CD4-positive, alpha-beta T cell treated with Interleukin-10 for 1 hour (primary cell): ENCODE data around the gene BAG5.

Experiments
- DNase-seq: peaks from one replicate; pipeline ENCODE4 v3.0.0-alpha.2; 2020

BAG5 gene

DNA sequence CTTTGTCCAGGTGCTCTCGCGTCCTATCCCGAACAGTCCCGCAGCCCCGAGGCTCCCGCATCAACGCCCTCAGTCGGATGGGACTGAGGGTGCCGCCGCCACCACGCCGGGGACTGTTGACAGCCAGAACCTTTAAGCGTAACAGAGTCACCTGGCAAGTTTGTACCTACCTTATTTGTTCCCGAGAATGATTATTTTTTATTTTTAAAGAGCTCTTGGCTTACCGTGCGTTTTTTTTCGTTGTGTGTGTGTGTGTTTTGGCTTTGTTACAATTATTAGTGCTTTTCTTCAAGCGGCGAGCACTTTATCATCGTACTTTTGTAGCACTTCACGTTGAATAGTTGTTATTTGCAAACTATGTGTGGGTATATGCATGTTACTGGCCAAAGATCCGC, 766 bp upstream of the BAG5 start:
- DNase-seq, result no peak

DNA sequence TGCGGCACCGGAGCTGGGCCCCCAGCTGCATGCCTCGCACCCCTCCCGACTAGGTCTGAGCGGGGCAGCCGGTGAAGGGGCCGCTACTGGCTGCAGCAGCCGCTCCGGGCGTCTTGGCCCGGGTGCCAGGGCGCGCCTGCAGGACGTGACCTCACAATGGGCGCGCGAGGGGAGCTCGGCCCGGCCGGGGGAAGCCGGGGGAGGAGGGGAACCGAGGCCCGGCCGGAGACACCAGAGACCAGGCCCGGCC, 353 bp downstream of the BAG5 start:
- DNase-seq, result no peak

DNA sequence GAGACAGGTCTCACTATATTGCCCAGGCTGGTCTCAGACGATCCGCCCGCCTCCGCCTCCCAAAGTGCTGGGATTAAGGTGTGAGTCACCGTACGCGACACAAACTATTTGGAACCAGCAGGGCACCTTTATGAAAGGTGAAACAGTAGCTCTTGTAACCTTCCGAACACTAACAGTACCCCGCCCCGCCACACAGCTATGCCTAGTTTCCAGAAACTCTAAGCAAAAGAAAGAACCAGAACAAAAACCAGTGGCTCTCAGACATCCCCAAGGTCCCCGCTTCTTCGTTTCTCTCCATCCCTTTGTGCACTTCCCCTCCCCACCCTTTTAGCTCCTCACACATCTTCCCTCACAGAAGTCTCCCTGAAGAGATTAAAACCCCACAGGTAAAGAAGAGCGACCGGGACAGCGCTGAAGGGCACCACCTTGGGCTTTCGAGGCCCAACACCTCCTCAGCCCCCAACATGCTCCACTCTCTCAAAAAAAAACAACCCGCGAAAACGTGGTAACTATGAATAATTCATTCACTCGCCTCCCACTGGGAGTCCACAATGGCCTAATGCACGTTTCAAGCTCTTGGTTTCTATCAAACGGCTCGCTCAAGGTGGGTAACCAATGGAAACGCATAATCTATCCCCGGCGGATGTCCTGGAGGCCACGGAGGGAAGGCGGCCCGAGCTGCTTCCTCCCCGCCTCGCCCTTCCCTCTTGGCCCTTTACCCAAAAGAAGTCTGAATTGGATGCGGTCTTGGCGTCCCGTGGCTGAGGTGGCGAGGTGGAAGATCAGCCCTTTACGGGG, 877 bp downstream of the BAG5 start:
- DNase-seq, result peak; percentile 50

DNA sequence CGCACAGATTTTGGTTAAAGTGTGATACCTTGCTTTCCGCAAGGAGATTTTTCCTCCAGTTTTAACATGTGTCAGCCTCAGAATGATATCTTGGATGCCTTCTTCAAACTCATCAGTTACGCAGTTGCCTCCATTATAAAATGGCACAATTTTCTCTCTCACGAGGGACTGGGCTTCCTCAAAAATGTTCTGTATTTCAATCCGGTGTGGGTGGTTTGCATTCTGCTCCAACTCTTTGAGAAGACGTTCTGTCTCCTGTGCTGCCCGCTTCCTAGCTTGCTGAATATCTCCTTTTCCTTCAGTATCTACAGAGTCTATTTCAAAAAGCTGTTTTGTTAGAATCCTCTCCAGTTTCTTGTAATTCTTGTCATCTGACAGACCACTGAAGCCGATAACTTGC, 1.8 kb downstream of the BAG5 start:
- no peak for DNase-seq

DNA sequence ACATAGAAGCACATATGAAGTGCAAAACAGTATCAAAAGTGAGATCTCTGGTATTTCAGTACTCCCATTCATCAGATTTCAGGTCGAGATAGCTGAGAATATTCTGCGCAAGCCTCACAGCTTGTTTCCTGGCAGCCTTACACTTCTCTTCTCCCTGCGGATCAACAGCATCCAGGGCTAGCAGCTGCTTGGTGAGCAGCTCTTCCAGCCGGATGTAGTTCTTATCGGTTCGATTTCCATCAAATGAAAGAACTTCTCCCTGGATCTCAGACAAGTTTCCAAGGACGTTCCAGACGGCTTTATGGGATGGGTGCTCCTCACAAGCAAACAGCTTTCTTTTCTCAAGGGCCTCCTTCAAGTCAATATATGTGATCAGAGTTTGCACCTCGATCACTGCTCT, 2.7 kb downstream of the BAG5 start:
- no peak for DNase-seq

DNA sequence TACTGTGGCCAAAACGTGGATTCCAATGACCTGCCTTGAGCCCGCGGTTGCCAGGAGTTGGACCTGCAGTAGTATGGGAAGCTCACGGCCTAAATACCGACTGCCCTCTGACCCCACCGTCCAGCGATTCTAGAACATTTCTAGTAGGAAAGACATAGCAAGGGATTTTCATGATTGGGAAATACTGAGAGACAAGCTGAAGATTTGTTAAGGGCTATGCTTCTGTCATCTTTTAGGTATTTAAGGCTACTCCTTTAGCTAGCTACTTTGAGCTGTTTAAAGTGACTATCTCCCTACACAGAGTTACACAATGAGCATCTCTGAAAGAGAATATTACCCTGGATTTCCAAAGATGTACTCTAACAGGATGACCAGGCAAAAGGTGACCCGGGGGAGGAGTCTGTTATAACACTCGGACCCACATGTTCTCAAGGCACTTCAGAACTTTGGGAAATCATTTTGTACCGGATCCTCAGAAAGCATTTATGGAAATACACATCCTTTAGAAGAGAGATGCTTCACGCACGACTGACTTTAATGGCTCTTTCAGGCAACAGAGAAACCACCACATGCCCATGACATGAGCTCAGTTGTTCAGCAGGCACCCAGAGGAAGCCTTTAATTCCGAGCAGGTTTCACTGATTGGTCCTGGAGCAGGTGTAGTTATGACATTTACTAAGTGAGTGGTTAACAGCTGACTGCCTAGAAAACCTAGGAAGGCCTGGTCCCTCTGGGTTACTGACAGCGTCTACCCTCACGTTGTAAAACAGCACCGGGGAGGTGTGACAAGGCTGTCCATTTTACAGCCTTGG, 4.2 kb downstream of the BAG5 start:
- DNase-seq, result no peak

DNA sequence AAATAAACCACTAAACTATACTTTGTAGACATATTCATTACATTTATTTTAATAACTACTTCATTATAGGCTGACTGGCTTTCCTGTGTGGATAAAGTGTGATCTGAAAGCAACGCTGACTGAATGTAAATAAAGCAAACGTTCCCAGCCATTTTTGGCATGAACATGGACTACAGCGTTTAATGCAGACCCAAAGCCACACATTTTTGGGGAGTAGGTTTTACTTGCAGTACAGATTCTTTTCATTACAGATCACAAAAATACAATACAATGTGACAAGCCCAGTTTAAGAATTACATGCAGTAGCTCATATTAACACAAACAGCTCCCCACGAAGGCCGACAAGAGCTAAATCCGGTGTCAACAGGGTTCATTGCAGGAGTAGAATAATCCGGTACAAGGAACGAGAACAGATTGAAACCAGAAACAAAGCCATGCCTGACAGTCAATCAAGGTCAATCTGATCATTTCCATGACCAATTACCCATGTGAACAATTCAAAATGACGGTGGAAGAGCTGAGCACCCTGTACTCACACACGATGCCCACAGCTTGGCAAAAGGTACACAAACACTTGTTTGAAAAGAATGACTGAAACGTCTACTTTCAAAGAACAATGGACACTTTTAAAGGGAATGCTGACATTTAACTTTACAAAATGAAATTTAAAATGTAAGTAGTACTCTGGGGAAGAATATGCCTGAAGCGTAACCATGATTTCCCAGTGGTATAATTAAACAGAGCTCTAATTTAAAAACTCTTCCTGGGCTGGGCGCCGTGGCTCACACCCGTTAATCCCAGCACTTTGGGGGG, 5.3 kb downstream of the BAG5 start:
- no peak for DNase-seq

DNA sequence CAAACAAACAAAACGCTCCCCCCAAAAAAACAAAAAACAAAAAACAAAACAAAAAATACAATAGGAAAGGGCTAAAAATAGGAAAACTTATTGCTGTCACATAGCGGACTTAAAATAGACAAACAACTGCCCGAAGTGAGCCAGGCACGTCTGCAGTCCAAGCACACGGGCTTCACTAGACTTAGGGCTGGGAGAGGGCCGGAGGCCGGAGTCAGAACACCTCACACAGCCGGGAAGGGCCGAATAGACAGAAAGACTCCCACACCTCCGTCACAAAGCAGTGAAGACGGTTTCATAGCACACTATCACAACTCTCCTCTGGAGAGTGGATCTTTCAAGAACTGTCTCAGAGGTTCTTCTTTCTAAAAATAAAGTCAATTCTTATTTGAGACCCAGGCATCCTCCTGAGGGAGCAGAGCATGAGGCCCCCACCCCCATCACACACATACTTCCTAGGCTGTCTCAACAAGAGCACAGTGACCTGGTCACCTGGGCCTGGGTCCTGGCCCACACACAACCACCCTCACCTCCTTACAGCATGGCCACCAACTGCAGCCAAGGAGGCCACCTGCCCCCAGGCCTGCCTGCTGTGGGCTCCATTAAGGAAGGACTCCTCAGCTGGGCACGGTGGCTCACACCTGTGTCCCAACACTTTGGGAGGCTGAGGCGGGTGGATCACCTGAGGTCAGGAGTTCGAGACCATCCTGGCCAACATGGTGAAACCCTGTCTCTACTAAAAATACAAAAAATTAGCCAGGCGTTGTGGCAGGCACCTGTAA, 6.7 kb downstream of the BAG5 start:
- DNase-seq, result no peak

DNA sequence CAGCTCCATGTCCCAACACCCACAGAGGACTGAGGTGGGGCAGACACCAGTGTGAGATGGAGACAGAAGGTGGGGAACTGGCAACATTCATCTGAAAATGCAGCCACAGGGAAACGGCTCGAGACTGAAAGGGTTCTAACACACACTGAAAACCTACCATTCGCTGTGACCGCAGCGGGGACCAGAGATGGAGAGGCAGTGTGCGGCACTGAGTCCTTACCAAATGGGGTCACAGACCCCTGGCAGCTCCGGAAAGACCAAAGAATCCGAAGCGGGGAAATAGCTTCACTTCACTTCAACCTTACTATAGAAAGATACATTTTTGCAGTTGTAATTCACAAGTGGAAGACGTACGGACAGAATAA, 9.6 kb downstream of the BAG5 start:
- DNase-seq, result no peak

DNA sequence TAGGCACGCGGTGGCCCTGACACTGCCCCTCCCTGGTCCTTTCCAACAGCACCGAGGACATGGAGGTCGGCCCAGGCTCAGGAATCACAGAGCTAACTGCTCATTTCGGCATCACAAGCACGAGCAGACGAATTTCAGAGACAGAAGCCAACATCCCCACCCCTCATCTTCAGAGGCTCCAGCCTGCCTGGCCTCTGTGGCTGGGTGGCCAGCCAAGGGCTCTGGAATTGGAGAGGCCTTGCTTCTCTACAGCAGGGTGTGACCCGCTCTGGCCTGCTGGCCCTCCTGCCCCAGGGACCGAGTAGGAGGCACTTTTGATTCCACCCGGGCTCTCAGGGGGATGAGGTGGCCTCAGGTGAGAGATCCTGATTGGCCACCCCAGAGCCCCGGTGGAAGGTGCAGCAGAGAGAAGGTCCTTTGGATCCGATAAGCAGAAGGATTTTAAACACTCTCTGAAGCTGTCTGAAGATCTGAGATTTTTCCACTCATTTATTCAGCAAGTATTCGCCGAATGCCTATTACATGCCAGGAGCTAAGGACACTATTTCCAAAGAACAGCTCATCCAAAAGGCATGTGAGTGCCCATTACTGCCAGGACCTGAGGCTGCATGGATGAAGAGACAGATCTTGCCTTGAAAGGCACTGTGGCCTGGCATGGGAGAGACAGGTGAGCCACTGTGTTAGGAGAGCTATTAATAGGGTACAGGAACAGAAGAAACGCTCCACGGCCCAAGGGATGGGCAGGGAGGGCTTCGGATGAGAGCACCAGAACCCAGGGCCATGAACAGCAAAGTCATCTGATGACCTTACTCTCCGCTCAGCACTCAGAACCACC, 10.2 kb downstream of the BAG5 start:
- no peak for DNase-seq

DNA sequence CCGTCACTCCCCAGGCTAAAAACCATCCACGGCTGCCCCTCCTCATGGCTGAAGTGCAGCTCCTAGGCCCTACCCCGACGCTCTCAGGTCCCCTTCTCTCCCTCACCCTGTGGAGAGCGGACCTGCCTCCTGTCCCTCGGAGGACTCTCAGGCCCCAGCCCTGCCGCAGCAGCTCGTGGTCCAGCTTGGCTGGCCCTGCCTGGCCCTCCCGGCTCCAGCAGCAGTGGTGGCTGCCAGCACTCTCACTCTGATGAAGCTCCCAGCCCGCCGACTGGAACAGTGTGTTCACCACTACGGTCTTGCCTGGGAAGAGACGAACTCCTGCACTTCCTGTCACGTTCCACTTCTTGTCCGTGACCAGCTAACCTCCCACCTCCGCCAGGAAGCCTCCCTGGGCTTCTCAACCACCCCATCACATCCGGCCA, 11.1 kb downstream of the BAG5 start:
- DNase-seq, result no peak

DNA sequence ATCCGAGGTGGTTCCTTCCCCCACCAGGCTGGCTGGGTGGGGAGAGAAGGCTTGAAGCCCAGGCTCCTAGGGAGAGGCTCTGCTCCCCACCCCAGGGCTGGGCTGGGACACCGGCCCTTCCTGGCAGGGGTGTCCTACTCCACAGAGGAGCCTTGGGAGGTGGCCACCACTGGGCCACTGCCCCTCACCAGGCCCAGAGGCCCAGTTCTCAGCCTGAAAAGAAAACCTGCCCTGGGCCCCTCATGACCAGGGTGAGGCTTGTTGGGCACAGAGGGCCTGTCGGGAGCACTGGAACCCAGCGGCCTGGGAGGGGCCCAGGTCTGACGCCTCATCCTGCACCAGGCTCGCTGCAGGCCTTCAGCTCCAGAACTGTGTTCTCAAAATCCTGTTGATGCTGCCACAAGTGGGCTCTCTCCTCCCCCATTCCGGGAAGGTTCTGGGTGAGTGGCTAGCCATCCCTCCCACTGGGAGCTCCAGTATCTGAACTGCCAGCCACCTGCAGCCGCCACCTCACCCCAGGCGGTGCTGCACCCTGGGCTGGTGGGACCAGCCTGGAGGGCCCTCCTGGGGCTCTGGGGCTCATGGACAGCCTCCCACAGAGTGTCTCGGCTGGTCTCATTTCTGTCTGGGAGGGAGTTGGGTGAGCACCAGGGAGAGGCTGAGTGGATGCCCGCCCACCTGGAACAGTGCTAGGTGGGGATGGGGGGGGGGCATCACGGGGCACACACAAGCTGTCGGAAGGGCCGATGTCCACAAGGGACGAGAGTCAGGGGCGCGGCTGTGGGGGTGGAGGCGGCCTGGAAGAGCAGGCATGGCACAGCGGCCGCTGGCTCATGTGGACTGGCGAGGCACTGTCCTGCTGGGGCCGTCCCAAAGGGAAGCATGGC, 11.8 kb downstream of the BAG5 start:
- no peak for DNase-seq

DNA sequence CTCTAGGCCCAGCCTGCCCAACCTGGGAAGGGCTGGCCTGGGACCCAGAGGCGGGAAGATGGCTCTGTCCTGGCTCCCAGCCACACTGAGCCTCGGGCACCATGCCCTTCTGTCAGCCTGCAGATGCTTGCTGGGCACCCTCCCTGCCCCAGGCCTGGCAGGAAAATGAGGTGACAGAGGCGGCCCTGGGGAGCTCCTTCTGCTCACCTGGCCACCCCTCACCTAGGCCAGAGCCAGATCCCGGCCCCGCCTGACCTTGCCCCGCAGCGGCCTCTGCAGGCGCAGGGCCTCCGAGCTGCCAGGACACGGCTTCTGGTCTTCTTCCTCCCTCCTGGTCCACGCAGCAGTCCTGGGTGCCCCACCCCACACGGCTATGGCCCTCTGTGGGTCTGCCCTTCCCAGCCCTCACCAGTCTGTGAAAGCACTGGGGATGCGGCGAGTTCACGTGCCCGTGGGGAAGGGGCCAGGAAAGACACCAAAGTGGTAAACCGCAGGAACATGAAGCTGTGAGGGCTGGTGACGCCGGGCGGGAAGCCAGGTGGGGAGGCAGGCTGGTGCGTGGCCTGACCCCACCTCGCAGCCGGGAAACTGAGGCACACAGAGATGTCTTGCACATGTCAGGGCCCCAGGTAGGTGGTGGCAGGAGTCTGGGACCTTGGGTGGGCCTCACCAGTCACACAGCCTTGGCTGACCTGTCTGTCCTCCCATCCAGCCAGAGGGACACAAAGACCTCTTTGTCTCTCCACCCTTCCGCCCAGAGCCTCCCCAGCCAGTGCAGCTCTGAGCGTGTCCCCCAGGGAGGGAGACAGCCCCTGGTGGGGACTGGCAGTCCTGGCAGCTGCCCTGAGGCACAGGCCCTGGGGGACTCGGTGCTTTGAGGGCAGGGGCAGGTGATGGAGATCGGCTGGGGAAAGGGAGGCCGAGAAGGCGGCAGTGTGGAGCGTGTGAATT, 12.8 kb downstream of the BAG5 start:
- no peak for DNase-seq

DNA sequence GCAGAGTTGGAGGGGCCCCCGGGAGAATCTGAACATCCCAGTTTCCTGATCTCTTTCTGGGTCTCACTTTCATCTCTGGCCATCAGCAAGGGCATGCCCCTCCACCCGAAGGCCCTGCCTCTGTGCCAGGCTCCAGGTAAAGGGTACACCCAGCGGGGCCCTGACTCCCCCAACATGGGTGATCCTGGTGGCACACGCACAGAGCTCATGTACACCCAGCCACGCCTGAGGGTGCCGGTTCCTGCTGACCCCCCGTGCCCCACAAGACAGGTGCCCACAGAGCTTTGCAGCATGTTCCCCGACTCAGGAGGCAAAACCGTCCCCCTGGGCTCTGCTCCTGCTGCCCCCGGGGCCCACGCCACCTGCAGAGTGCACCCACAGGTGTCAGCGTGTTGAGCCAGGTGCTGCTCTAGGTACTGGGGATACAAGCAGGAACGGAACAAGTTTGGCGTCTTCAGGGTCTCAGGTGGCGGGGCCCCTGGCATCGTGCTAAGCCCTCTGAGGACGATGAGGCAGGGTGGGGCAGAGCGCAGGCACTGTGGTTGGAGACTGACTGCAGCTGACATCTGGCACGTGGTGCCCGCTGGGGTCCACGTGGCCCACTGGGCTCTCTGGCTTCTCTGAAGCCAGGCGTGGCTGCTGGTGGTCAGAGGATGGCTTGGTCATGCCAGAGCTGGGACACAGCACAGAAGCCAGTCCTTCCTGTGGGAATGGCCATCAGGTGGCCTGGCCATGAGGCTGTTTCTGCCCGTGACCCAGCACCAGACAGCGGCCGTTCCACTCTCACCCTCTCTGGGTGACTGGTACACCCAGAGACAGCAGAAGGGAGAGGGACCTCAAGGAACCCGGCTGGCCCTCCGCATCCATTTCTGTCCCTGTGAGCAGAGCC, 13.8 kb downstream of the BAG5 start:
- no peak for DNase-seq

DNA sequence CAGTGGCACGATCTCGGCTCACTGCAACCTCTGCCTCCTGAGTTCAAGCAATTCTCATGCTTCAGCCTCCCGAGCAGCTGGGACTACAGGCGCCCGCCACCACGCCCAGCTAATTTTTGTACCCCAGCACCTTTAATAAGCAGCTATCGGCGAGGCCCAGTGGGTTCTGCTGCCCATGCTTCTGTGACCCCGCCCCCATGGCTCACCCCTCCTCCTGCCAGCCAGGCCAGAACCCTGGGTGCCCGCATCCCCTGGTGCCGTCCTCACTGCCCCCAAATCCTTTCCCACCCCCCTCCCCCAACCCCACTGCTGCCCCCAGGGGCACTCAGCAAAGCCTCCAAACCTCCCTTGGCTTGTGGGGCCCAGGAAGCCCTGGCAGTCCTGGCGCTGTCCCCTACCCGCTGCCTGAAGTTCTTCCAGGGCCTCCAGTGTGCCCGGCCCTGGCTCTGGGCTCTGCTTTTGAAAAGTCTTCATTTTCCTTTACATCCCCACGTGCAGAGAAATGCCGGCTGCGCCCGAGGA, 14.5 kb downstream of the BAG5 start:
- DNase-seq, result no peak

DNA sequence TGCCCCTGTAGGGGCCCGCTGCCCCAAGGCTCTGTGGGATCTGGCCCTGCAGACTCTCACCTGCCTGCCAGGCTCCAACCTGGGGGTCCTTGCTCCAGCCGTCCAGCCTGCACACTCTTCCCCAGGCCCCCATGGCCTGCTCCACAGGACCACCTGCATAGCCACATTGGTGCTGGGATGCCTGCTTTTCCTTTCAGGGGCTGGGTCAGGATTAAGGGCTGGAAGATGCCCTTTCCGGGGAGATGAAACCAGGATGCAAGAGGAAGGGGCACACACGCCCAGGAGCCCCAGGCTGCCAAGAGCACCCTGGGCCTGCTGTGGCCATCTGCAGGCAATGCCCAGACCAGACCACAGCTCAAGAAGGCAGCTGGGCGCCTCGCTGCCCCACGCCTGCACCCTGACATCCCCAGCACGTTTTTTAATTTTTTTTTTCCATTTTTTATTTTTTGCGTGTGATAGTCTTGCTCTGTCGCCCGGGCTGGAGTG, 15.0 kb downstream of the BAG5 start:
- no peak for DNase-seq

DNA sequence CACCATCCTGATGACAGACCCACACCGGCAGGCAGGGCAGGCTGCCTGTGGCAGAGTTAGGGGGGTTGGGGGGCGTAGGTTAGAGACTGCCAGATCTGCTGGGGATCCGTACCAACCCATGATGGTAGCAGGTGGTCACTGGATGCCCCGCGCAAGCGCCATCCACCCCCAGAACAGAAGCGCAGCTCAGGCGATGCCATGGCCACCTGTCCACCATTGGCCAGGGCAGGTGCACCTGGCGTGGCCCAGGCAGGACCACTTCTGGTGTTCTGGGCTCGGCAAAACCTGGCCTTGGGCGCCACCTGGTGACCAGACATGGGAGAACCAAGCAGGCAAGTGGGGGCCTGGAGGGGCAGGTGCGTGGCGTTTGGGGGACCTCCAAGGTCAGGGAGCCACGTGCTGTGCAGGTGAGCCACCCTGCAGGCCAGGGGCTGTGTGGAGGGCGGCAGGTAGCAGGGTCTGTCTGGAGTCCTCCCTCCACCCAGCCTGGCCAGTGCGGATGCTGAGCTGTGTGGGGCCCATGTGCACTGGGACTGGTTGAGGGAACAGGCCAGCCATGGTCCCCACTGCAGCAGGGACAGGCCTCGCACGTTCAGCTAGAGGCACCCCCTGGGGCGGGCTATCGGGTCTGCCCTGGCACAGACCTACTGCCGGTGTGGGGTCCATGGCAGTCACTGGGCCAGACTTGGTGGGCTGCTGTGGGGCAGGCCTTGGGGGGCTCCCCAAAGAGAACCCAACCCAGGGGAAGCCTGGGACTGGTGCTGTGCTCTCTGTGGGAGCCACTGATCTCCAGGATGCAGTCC, 15.6 kb downstream of the BAG5 start:
- peak; percentile 80 for DNase-seq
